Naive thymus-derived CD4-positive, alpha-beta T cell (primary cell): ENCODE results near the gene COL27A1. TPM values are rescaled to one million over a fixed set of nuclear protein-coding genes. Genes with fewer than 3 reads are reported as not detected.
"Not testable (repeated sequence)": the region's sequence is repeated elsewhere in the genome, so short reads cannot be mapped to it uniquely, and the experiment has no call there.

Experiments
- ATAC-seq: fragments of 150-1000 bp; cut with Tn5 transposase; 2 replicates; pipeline ENCODE4 v1.10.0; 2021; ENCODE audit warnings: mild to moderate bottlenecking, moderate library complexity
- CTCF ChIA-PET: fragments of 350-600 bp; sonication (Branson Sonifier 250); formaldehyde crosslinking; loops from one replicate; lab custom pipeline; 2021; ENCODE audit warnings: antibody characterized with exemption; lab: Charles Lee
- POLR2A ChIA-PET: fragments of 350-600 bp; sonication (Branson Sonifier 250); formaldehyde crosslinking; loops from one replicate; lab custom pipeline; 2021; ENCODE audit warnings: antibody characterized with exemption, inconsistent platforms; lab: Charles Lee
- DNase-seq, 9 donors: peaks; one replicate each; pipeline versions ENCODE4 v3.0.0 to v3.0.0-alpha.2; 2020 to 2022; ENCODE audit warnings: mixed read lengths in 1 of 9
- H3K27ac ChIP-seq: one replicate; pipeline ENCODE4 v1.7.0; 2013; ENCODE audit warnings: mild to moderate bottlenecking, low read depth, low read length, moderate library complexity
- H3K27me3 ChIP-seq, 2 donors: one replicate each; pipeline ENCODE4 v1.7.0; 2013; ENCODE audit warnings: low read length in 2 of 2, mild to moderate bottlenecking in 2 of 2, moderate library complexity in 2 of 2; ENCODE audit not compliant: control insufficient read depth in 2 of 2, insufficient read depth in 2 of 2
- H3K36me3 ChIP-seq, 3 experiments: 1 replicate in 2 of 3; 2 replicates in 1 of 3; pipeline ENCODE4 v1.7.0; 2013; ENCODE audit warnings: low read length in 3 of 3, mild to moderate bottlenecking in 3 of 3, moderate library complexity in 1 of 3; ENCODE audit not compliant: insufficient read depth in 3 of 3, control insufficient read depth in 2 of 3
- H3K4me1 ChIP-seq, 2 donors: one replicate each; pipeline ENCODE4 v1.7.0; 2013; ENCODE audit warnings: low read length in 2 of 2, mild to moderate bottlenecking in 2 of 2, moderate library complexity in 1 of 2; ENCODE audit not compliant: control insufficient read depth in 2 of 2, insufficient read depth in 2 of 2
- H3K4me3 ChIP-seq: 2 replicates; pipeline ENCODE4 v1.7.0; 2013; ENCODE audit warnings: mild to moderate bottlenecking, low read length
- H3K9me3 ChIP-seq, 3 experiments: 1 replicate in 2 of 3; 2 replicates in 1 of 3; pipeline ENCODE4 v1.7.0; 2013; ENCODE audit warnings: low read length in 3 of 3; ENCODE audit not compliant: control insufficient read depth in 2 of 3
- H3K27ac Mint-ChIP-seq, 9 donors: one replicate each; pipeline ENCODE4 v1.8.0; 2020 to 2022; ENCODE audit warnings: mixed read lengths in 9 of 9, mild to moderate bottlenecking in 8 of 9, moderate library complexity in 5 of 9, inconsistent platforms in 2 of 9
- H3K27me3 Mint-ChIP-seq, 5 donors: one replicate each; pipeline ENCODE4 v1.8.0; 2021 to 2022; ENCODE audit warnings: mixed read lengths in 5 of 5, mild to moderate bottlenecking in 1 of 5
- H3K36me3 Mint-ChIP-seq, 5 donors: one replicate each; pipeline ENCODE4 v1.8.0; 2020 to 2022; ENCODE audit warnings: mixed read lengths in 5 of 5, mild to moderate bottlenecking in 3 of 5, inconsistent platforms in 1 of 5
- H3K4me1 Mint-ChIP-seq, 7 donors: one replicate each; pipeline ENCODE4 v1.8.0; 2020 to 2022; ENCODE audit warnings: mixed read lengths in 7 of 7, mild to moderate bottlenecking in 3 of 7, inconsistent platforms in 1 of 7
- H3K4me3 Mint-ChIP-seq, 10 donors: one replicate each; pipeline ENCODE4 v1.8.0; 2020 to 2022; ENCODE audit warnings: mild to moderate bottlenecking in 10 of 10, mixed read lengths in 10 of 10, moderate library complexity in 6 of 10, inconsistent platforms in 2 of 10
- H3K9me3 Mint-ChIP-seq, 11 donors: one replicate each; pipeline ENCODE4 v1.8.0; 2020 to 2022; ENCODE audit warnings: mixed read lengths in 11 of 11, mild to moderate bottlenecking in 4 of 11, inconsistent platforms in 1 of 11, moderate library complexity in 1 of 11
- intact Hi-C, 2 donors: fragments of 100-400 bp; cut with micrococcal nuclease; formaldehyde crosslinking; loops; one replicate each; pipeline ENCODE4 v1.15.1; 2023
- polyA plus RNA-seq, 2 donors: library from polyadenylated mRNA; unstranded; fragments of 300-500 nt; fragmentation: Illumina TruSeq; gene quantifications; one replicate each; pipeline ENCODE4 v1.2.3, GENCODE V29; 2021
- total RNA-seq, 6 experiments: library from RNA in 5 of 6; stranded (reverse) in 5 of 6; gene quantifications; 1 replicate in 5 of 6; 2 replicates in 1 of 6; pipeline ENCODE4 v1.2.3 and lab custom pipeline; 2021 to 2026

Gene COL27A1
- total and polyA plus RNA-seq, 7 experiments from 2014 or later: 1.2 to 2.4 (median 1.9) TPM; not detected in 2

GRCh38 chr9:114320710-114321109, 165.4 kb downstream of the COL27A1 start:
- ATAC-seq: not testable (repeated sequence)

DNA sequence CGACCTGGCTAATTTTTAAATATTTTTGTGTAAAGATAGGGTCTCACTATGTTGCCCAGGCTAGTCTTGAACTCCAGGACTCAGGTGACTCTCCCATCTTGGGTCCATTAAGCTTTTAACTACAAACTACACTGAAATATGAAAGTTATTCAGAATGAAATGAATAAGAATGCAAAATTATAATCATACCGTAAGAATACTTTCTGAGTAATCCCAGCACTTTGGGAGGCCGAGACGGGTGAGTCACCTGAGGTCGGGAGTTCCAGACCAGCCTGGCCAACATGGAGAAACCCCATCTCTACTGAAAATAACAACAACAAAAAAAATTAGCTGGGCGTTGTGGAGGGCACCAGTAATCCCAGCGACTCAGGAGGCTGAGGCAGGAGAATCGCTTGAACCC, 166.4 kb downstream of the COL27A1 start:
- Mint-ChIP-seq H3K4me1 (peaks cover 0 to 7% (median 0%) of the 10 kb centered on the region in 7 donors), H3K9me3 (no peaks in the 10 kb centered on the region), H3K27me3 (peaks cover 0 to 6% (median 3%) of the 10 kb centered on the region in 5 donors), H3K36me3 (no peaks in the 10 kb centered on the region), H3K27ac (no peak overlapping the region), H3K4me3 (no peak overlapping the region)
- Histone ChIP-seq H3K9me3 (no peaks in the 10 kb centered on the region), H3K36me3 (no peaks in the 10 kb centered on the region), H3K4me3 (no peak overlapping the region), H3K4me1 (no peaks in the 10 kb centered on the region), H3K27ac (no peak overlapping the region), H3K27me3 (no peaks in the 10 kb centered on the region)
- ChIA-PET POLR2A (no interaction called here), CTCF (interaction anchor here (0.7 kb wide), 1 partner anchor 186 kb away, joined by 3 read pairs; no protein-coding TSS in a partner anchor)
- DNase-seq (no peak), ATAC-seq (no peak)
- intact Hi-C loops: no loop called here

More at GRCh38 chr9:114320710-114321109, 165.4 kb downstream of the COL27A1 start:
- H3K27me3 Mint-ChIP-seq, H3K4me3 ChIP-seq, H3K9me3 Mint-ChIP-seq, DNase-seq, H3K9me3 ChIP-seq, intact Hi-C loops, H3K36me3 Mint-ChIP-seq, H3K27me3 ChIP-seq, H3K4me1 ChIP-seq, H3K36me3 ChIP-seq, H3K27ac Mint-ChIP-seq, H3K4me3 Mint-ChIP-seq, H3K27ac ChIP-seq, H3K4me1 Mint-ChIP-seq: not testable (repeated sequence)
- CTCF ChIA-PET: interaction anchor here (0.6 kb wide), 1 partner anchor 729 kb away, joined by 3 read pairs; no protein-coding TSS in a partner anchor
- POLR2A ChIA-PET: interaction anchor here (0.6 kb wide), 1 partner anchor 299 kb away, joined by 4 read pairs; no protein-coding TSS in a partner anchor

DNA sequence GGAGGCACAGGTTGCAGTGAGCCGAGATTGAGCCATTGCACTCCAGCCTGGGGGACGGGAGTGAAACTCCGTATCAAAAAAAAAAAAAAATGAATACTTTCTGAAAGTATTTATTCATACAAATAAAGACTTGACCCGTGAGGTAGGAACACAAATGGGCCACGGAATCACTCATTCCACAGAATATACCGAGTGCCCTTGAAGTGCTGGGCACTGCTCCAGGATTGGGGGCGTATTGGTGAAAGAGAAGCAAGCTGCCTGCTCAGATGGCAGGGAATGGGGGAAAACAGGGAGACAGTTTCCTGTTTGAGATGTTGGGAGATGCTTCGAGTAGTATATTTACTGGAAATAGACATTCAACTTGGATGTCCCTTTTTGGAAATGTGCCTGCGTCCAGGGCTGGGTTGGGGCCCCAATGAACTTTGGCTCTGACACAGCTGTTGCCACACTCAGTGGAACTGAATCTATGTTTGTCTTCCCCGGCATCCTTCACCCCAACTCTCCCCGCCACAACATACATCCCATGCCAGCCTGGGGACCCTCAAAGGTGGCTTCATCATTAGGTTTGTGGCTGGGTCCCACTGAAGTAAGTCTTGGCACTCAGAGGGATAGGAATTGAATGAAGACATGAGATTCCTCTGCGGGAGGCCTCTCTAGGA, 167.0 kb downstream of the COL27A1 start:
- intact Hi-C loops, H3K4me1 Mint-ChIP-seq, H3K4me1 ChIP-seq, H3K4me3 Mint-ChIP-seq, H3K36me3 Mint-ChIP-seq, H3K27me3 Mint-ChIP-seq, H3K4me3 ChIP-seq, POLR2A ChIA-PET, H3K36me3 ChIP-seq, DNase-seq, H3K27ac ChIP-seq, ATAC-seq, H3K27me3 ChIP-seq, H3K9me3 ChIP-seq, H3K9me3 Mint-ChIP-seq: not testable (repeated sequence)
- H3K27ac Mint-ChIP-seq: peak overlapping the region in 1 of 9 donors; percentile 43
- CTCF ChIA-PET: interaction anchor here (0.7 kb wide), 1 partner anchor 186 kb away, joined by 3 read pairs; no protein-coding TSS in a partner anchor

- H3K4me1 ChIP-seq, H3K27ac ChIP-seq, POLR2A ChIA-PET, H3K4me3 Mint-ChIP-seq, H3K4me1 Mint-ChIP-seq, ATAC-seq, H3K27me3 Mint-ChIP-seq, H3K4me3 ChIP-seq, H3K36me3 ChIP-seq, H3K9me3 Mint-ChIP-seq, H3K36me3 Mint-ChIP-seq, intact Hi-C loops, DNase-seq, H3K27me3 ChIP-seq, CTCF ChIA-PET, H3K9me3 ChIP-seq: not testable (repeated sequence)
- H3K27ac Mint-ChIP-seq: peak within 1 kb of the TSS in 1 of 9 donors; percentile 43
Observed at GRCh38 chr9:114322831-114323531, 167.6 kb downstream of the COL27A1 start, which contains the start of gene ORM1. TSS of gene ORM1 (plus strand) at chr9:114323098. CDS start at chr9:114323134, 36 bp downstream.

- POLR2A ChIA-PET, H3K4me3 ChIP-seq, H3K27ac Mint-ChIP-seq, H3K27ac ChIP-seq, CTCF ChIA-PET, H3K27me3 ChIP-seq, ATAC-seq, H3K9me3 ChIP-seq, H3K4me1 ChIP-seq, H3K27me3 Mint-ChIP-seq, H3K9me3 Mint-ChIP-seq, H3K36me3 ChIP-seq, DNase-seq, H3K4me3 Mint-ChIP-seq, H3K4me1 Mint-ChIP-seq, H3K36me3 Mint-ChIP-seq, intact Hi-C loops: not testable (repeated sequence)
Observed at GRCh38 chr9:114323849-114324248, 168.5 kb downstream of the COL27A1 start.

GRCh38 chr9:114324492-114324891, 169.2 kb downstream of the COL27A1 start:
- no peak overlapping the region for H3K4me3 ChIP-seq
- no peak for DNase-seq
- Mint-ChIP-seq H3K4me1 (no peaks in the 10 kb centered on the region), H3K27ac (no peak overlapping the region), H3K27me3 (peaks cover 0 to 3% (median 0%) of the 10 kb centered on the region in 5 donors), H3K9me3 (no peaks in the 10 kb centered on the region), H3K36me3 (no peaks in the 10 kb centered on the region), H3K4me3 (no peak overlapping the region)
- no peaks in the 10 kb centered on the region for H3K27me3 ChIP-seq
- POLR2A ChIA-PET: no interaction called here
- H3K27ac ChIP-seq: no peak overlapping the region
- ATAC-seq: no peak
- H3K4me1 ChIP-seq: no peaks in the 10 kb centered on the region
- CTCF ChIA-PET: no interaction called here
- intact Hi-C loops: no loop called here
- H3K36me3 ChIP-seq: no peaks in the 10 kb centered on the region
- no peaks in the 10 kb centered on the region for H3K9me3 ChIP-seq
